Effector memory CD4-positive, alpha-beta T cell (primary cell): ENCODE results near the gene PRPSAP1.
"Not testable (repeated sequence)": the region's sequence is repeated elsewhere in the genome, so short reads cannot be mapped to it uniquely, and the experiment has no call there.

Experiments
- DNase-seq, 3 donors: peaks; one replicate each; pipeline ENCODE4 v3.0.0-alpha.2; 2020
- H3K27ac ChIP-seq: 2 replicates; pipeline ENCODE4 v1.7.0; 2013; ENCODE audit warnings: mild to moderate bottlenecking, low read length, moderate library complexity; ENCODE audit not compliant: insufficient read depth, poor library complexity, severe bottlenecking
- H3K27me3 ChIP-seq: replicated peaks from 2 replicates; pipeline ENCODE4 v1.7.0; 2013; ENCODE audit warnings: mild to moderate bottlenecking, low read length; ENCODE audit not compliant: insufficient read depth, control insufficient read depth, poor library complexity, severe bottlenecking
- H3K36me3 ChIP-seq: 2 replicates; pipeline ENCODE4 v1.7.0; 2013; ENCODE audit warnings: mild to moderate bottlenecking, low read length, moderate library complexity; ENCODE audit not compliant: control insufficient read depth, insufficient read depth
- H3K4me1 ChIP-seq: 2 replicates; pipeline ENCODE4 v1.7.0; 2013; ENCODE audit warnings: low read length, mild to moderate bottlenecking; ENCODE audit not compliant: control insufficient read depth, insufficient read depth, poor library complexity, severe bottlenecking
- H3K4me3 ChIP-seq: 2 replicates; pipeline ENCODE4 v1.7.0; 2013; ENCODE audit warnings: low read length, low read depth, mild to moderate bottlenecking; ENCODE audit not compliant: insufficient read depth, poor library complexity, severe bottlenecking
- H3K9me3 ChIP-seq: 2 replicates; pipeline ENCODE4 v1.7.0; 2013; ENCODE audit warnings: mild to moderate bottlenecking, low read length, moderate library complexity; ENCODE audit not compliant: control insufficient read depth

The PRPSAP1 gene

GRCh38 chr17:76359375-76359774 is 5.7 kb upstream of the PRPSAP1 start:
- Histone ChIP-seq H3K4me3 (no peak overlapping the region), H3K9me3 (no peaks in the 10 kb centered on the region), H3K27me3 (no peaks in the 10 kb centered on the region), H3K36me3 (no peaks in the 10 kb centered on the region), H3K27ac (no peak overlapping the region), H3K4me1 (no peaks in the 10 kb centered on the region)
- DNase-seq: no peak

DNA sequence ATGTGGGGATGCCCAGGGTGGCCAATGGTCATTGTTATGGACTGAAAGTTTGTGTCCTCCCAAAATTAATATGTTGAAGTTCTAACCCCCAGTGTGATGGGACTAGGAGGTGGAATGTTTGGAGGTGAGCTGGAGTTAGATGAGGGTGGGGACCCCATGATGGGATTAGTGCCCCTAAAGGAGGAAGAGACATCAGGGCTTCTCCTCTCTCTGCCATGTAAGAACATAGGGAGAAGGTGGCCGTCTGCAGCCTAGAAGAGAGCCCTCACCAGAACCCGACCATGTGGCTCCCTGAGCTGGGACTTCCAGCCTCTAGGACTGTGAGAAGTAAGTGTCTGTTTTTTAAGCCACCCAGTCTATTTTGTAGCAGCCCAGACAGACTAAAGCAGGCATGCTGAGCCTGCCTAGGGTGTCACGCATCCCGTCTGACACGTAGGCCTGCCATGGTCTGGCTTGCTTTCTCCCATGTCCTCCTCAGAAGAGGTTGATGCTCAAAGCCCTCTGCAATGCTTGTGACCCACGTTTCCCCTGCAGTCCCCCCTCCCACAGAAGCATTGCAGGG is 4.0 kb upstream of the PRPSAP1 start:
- no peak for DNase-seq
- Histone ChIP-seq H3K36me3 (no peaks in the 10 kb centered on the region), H3K27me3 (no peaks in the 10 kb centered on the region), H3K9me3 (no peaks in the 10 kb centered on the region), H3K4me3 (no peak overlapping the region), H3K27ac (no peak overlapping the region), H3K4me1 (no peaks in the 10 kb centered on the region)

DNA sequence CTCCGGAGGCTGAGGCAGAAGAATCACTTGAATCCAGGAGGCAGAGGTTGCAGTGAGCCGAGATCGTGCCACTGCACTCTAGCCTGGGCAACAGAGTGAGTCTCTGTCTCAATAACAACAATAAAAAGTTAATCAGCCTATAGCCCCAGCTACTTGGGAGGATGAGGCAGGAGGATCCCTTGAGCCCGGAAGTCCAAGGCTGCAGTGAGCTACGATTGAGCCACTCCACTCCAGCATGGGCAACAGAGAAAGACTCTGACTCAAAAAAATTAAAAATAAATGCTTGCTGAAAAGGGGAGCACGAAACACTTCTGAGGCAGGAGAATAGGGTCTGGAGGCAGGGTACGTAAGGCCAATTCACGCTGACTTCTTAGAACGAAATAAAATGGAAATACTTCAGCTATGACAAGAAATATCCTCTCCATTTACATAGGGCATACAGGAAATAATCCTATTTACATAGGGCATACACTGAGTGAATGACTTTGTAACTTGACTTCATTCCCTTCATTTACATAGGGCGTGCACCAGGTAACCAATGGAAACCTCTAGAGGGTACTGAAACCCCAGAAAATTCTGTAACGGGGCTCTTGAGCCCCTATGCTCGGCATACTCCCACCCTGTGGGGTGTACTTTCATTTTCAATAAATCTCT is 3.2 kb upstream of the PRPSAP1 start:
- H3K27me3 ChIP-seq: no peaks in the 10 kb centered on the region
- no peak overlapping the region for H3K27ac ChIP-seq
- no peaks in the 10 kb centered on the region for H3K36me3 ChIP-seq
- no peak for DNase-seq
- no peaks in the 10 kb centered on the region for H3K9me3 ChIP-seq
- no peak overlapping the region for H3K4me3 ChIP-seq
- H3K4me1 ChIP-seq: no peaks in the 10 kb centered on the region

DNA sequence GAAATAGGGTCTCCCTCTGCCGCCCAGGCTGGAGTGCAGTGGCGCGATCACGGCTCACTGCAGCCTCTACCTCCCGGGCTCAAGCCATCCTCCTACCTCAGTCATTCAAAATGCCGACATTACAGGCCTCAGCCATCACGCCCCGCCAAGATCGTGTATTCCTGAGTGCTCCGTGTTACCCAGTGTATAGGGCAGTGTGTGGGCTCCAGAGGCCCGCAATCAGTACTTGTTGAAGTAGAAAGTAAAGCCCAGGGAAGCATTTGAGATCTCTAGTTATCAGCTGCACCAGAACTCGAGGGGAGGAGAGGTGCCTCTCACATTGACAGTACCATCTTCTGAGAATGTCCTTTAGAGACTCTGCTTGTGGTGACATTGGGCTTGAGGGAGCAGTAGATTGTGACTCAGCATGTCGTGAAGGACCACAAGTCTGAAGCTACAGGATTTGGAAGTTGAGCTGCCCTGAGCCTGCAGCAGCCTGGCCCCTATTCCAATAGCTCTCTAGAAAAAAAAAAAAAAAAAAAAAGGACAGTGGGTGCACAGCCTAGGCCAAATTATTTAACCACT is 1.1 kb upstream of the PRPSAP1 start:
- no peak for DNase-seq
- H3K27me3 ChIP-seq: no peaks in the 10 kb centered on the region
- no peaks in the 10 kb centered on the region for H3K36me3 ChIP-seq
- no peak overlapping the region for H3K4me3 ChIP-seq
- no peak overlapping the region for H3K27ac ChIP-seq
- H3K4me1 ChIP-seq: no peaks in the 10 kb centered on the region
- H3K9me3 ChIP-seq: no peaks in the 10 kb centered on the region

DNA sequence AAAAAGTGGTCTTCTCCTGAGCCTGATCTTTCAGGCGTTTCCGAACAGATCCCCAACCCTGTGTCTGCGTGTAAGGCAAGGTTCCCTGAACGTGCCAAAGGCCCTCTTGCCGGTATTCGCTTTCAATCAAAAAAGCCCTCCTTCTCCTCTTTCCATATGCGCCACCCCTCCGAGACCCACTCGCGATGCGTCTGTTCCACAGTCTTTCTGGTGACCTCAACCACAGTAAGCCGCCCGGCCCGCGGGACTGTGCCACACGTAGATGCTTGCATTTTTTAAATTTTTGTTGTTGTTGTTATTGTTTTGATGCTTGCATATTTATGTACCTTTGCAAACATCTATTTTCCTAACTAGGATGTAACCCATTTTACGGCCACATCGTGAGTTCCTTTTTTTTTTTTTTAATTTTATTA is 607 bp upstream of the PRPSAP1 start:
- no peak for DNase-seq
- H3K27me3 ChIP-seq: no peaks in the 10 kb centered on the region

DNA sequence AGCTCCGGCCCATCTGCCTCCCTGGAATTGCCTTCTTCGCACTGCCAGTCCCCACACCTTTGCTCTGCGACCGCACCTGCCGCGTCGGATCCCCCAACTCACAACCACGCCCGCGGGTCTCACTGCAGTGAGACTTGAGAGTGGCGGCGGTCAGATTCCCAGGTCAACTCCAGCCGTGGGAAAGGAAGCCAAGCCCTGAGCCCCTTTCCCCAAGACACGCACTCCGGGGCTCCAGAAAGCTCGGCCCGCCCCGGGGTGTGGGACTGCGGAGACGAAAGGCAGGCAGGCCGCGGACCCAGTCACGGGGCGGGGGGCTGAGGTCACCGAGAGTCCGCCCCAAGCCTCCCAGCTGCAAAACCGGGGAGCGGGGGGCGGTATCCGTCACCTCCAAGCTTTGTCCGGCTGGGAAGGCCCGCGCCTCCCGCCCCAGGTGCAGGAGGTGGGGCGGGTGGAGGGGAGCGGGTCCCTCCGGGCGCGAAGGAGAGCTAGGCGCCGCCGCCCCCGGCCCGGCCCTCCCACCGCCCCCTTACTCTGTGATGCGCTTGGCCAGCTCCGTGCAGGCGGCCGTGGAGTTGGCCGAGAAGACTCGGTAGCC is 615 bp downstream of the PRPSAP1 start:
- no peaks in the 10 kb centered on the region for H3K9me3 ChIP-seq
- H3K27ac ChIP-seq: peak overlapping the region; percentile 76
- H3K4me1 ChIP-seq: no peaks in the 10 kb centered on the region
- H3K27me3 ChIP-seq: no peaks in the 10 kb centered on the region
- peak overlapping the region; percentile 88 for H3K4me3 ChIP-seq
- DNase-seq: peak in 1 of 3 donors; percentile 2
- no peaks in the 10 kb centered on the region for H3K36me3 ChIP-seq

More for the DNA sequence above, 607 bp upstream of the PRPSAP1 start:
- Histone ChIP-seq H3K4me1 (no peaks in the 10 kb centered on the region), H3K27ac (peak overlapping the region; percentile 76), H3K36me3 (no peaks in the 10 kb centered on the region), H3K4me3 (peak overlapping the region; percentile 88), H3K9me3 (no peaks in the 10 kb centered on the region)

DNA sequence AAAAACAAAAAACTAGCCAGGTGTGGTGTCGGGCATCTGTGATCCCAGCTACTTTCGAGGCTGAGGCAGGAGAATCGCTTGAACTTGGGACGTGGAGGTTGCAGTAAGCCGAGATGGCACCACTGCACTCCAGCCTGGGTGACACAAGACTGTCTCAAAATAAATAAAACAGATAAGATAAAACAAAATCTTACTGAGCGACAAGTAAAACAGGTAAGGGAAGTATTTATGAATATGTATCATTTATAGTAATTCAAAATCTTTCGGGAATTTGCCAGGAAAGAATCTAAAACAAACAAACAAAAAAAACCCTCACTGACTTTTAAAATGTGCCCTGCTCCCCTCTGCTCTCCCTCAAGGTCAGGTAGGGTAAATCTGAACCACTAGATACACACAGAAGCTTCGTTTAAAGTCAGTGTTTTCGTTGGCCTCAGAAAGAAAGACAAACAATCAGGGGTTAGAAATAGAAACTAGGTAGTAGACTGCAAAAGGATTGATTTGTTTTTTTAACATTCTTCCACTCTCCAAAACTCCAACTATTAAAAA is 2.1 kb downstream of the PRPSAP1 start:
- Histone ChIP-seq H3K36me3 (peaks cover 4% of the 10 kb centered on the region), H3K27ac (no peak overlapping the region), H3K9me3 (no peaks in the 10 kb centered on the region), H3K27me3 (no peaks in the 10 kb centered on the region), H3K4me3 (no peak overlapping the region), H3K4me1 (no peaks in the 10 kb centered on the region)
- no peak for DNase-seq

- H3K36me3 ChIP-seq: peaks cover 4% of the 10 kb centered on the region
- no peaks in the 10 kb centered on the region for H3K9me3 ChIP-seq
- H3K4me1 ChIP-seq: no peaks in the 10 kb centered on the region
- no peak for DNase-seq
- H3K27me3 ChIP-seq: no peaks in the 10 kb centered on the region
- H3K4me3 ChIP-seq: no peak overlapping the region
- H3K27ac ChIP-seq: no peak overlapping the region
Measured at GRCh38 chr17:76350463-76350862, 3.3 kb downstream of the PRPSAP1 start.

- not testable (repeated sequence) for H3K36me3 ChIP-seq, H3K27ac ChIP-seq, H3K4me1 ChIP-seq, H3K27me3 ChIP-seq, H3K4me3 ChIP-seq, DNase-seq, H3K9me3 ChIP-seq
Measured at GRCh38 chr17:76346936-76347335, 6.8 kb downstream of the PRPSAP1 start.
